HG03378 (cell line): Measurements from ENCODE around the gene SIN3B.

Experiments used
- ATAC-seq: cut with Tn5 transposase; IDR thresholded peaks from one replicate; pipeline ENCODE4 v1.9.1; 2021; ENCODE audit warnings: mild to moderate bottlenecking, moderate library complexity; ENCODE audit not compliant: unreplicated experiment

The SIN3B gene

DNA sequence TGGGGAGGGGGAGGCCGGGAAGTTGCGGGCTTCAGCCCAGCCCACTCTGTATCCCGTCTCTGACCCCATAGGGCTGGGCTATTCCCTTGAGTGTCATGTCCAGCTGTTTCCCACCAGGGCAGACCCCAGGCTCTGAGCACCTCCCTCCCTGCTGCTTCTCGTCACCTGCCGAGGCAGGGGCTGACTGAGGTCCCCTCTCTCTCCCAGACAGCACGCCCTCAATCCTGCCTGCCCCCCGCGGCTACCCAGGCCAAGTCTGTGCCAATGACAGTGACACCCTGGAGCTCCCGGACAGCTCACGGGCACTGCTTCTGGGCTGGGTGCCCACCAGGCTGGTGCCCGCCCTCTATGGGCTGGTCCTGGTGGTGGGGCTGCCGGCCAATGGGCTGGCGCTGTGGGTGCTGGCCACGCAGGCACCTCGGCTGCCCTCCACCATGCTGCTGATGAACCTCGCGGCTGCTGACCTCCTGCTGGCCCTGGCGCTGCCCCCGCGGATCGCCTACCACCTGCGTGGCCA, 60.2 kb downstream of the SIN3B start:
- no peak for ATAC-seq

DNA sequence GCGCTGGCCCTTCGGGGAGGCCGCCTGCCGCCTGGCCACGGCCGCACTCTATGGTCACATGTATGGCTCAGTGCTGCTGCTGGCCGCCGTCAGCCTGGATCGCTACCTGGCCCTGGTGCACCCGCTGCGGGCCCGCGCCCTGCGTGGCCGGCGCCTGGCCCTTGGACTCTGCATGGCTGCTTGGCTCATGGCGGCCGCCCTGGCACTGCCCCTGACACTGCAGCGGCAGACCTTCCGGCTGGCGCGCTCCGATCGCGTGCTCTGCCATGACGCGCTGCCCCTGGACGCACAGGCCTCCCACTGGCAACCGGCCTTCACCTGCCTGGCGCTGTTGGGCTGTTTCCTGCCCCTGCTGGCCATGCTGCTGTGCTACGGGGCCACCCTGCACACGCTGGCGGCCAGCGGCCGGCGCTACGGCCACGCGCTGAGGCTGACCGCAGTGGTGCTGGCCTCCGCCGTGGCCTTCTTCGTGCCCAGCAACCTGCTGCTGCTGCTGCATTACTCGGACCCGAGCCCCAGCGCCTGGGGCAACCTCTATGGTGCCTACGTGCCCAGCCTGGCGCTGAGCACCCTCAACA, 60.8 kb downstream of the SIN3B start:
- ATAC-seq: no peak

DNA sequence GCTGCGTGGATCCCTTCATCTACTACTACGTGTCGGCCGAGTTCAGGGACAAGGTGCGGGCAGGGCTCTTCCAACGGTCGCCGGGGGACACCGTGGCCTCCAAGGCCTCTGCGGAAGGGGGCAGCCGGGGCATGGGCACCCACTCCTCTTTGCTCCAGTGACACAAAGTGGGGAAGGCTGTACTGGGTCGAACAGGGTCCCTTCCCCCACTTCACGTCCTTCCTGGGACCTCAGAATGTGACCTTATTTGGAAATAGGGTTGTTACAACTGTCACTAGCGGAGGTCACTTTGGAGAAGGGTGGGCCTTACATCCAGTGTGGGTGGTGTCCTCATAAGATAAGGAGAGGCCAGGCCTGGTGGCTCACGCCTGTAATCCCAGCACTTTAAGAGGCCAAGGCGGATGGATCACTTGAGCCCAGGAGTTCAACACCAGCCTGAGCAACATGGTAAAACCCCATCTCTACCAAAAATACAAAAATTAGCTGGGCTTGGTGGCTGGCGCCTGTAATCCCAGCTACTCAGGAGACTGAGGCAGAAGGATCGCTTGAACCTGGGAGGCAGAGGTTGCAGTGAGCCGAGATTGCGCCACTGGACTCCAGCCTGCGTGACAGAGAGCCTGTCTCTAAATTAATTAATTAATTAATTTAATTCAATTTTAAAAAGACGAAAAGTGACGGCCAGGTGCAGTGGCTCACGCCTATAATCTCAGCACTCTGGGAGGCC, 61.4 kb downstream of the SIN3B start:
- no peak for ATAC-seq

- ATAC-seq: no peak
Measured at GRCh38 chr19:16891696-16892382, 62.6 kb downstream of the SIN3B start.

GRCh38 chr19:16892436-16892835, 63.2 kb downstream of the SIN3B start:
- ATAC-seq: no peak

DNA sequence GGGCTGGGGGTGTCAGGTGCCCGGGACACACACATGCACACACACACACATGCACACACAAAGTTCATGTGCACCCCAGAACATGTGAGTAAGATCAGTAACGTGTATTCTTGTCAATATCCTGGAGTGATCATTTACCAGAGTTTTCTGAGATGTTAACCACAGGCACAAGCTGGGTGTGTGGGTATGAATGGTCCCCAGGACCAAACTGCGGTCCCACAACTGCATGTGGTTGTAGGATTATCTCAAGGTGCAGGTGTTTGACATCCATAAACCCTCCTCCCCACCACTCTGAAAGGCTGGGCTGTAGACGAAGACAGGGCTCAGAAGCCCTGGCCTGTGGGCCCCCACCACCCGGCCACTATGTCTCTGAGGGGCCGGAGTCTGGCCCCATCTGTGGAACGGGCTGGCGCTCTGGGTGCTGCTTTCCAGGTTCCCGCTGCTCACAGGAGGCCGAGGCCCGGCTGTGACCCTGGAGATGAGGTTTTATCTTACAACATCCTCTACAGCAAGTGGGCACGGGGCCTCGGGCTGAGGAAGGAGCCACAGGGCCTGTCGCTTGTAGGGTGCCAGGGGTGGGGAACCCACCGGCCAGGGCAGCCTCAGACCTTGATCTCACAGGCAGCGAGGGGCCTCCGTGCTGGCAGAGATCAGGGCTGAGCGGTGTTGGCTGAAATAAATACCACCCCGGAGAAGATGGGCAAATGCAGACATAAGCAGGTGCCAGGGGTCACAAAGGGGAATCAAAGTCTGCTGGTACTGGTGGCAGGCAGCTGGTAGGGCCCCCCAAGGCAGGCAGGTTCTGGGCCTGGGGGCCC, 63.9 kb downstream of the SIN3B start:
- no peak for ATAC-seq

- ATAC-seq: no peak
Measured at GRCh38 chr19:16893686-16893989, 64.4 kb downstream of the SIN3B start.

DNA sequence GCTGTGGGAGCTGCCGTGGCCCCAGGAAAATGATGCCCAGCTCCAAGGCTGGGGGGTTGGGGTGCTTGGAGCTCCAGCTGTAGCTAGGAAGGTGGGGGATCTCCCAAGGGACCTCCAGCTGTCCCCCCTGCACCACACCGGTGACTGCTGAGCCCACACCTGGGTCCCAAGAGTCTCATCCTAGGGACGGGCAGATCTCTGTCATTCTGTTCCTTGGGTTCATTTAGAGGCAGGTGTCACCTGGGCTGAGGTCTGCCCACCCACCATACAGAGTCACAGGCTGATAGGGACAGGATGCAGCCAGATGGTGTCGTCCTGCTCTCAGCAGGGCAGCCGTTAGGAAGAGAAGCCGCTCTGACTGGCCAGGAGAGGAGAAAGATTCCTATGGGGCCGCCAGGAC, 64.9 kb downstream of the SIN3B start:
- ATAC-seq: no peak

GRCh38 chr19:16895467-16896145, 66.4 kb downstream of the SIN3B start:
- ATAC-seq: no peak

- no peak for ATAC-seq
Measured at GRCh38 chr19:16896146-16897028, 67.2 kb downstream of the SIN3B start.

GRCh38 chr19:16897029-16897855, 68.0 kb downstream of the SIN3B start:
- ATAC-seq: no peak

DNA sequence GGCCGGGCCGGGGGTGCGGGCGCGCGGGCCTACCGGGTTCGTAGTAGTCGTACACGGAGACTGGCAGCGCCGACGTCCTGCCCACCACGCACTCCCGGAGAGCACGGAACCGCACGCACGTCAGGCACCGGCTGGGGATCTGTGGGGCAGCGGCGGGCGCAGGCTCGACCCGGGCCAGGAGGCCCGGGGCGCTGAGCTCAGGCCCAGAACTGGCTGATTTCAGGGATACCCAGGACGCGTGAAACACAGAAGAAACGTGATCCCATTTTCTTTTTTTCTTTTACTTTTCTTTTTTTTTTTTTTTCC, 68.6 kb downstream of the SIN3B start:
- no peak for ATAC-seq

- no peak for ATAC-seq
Measured at GRCh38 chr19:16898361-16899015, 69.3 kb downstream of the SIN3B start.

GRCh38 chr19:16899566-16900075, 70.4 kb downstream of the SIN3B start:
- ATAC-seq: no peak

DNA sequence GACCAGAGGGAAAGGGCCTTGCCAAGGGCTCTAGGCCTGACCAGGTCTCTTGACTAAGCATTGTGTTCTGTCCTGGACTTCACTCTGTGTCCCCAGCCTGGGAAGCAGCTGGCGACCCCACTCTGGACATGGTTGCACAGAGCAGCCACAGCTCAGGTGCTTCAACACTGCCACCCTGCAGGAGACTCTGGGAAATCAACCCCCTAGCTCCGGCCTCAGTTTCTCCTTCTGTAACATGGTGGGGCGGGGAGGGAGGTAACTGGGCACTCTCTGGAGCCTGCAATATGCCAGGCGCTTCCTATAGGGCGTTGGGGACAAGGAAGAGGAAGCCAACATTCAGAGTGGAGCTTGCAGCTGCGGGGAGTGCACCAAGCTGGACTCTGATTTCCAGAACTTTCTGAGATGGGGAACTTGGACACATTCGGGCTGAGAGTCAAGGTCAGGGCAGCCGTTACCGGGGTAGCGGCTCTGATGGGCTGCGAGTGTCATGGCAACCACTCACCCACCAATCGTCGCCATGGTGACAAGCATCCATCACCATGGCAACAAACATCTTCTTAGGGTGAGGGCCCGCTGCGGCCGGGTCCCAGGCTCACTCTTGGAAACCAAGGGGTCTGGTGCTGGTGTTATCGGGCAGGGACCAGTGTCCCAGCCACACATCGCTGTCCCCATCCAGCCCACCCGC, 72.4 kb downstream of the SIN3B start:
- ATAC-seq: no peak

DNA sequence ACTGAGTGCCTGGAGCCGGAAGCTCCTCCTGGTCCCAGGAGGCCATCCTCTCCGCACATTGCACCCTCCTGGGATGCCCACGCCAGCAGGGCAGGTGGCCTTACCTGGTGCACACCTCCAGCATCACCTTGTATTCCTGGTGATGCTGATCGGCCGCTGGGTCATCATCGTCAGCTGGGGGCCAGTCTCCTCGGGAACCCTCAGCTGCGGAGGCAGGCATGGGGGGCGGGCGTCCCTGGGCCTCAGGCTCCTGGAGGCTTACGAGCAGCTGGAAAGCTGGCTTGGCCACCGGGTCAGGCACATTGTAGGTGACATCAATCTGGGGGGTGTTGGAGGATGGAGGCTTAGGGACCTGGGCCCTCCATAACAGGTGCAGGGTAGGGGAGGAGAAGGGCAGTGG, 73.3 kb downstream of the SIN3B start:
- ATAC-seq: no peak

GRCh38 chr19:16903347-16903746, 74.1 kb downstream of the SIN3B start:
- ATAC-seq: no peak

GRCh38 chr19:16904599-16904998, 75.4 kb downstream of the SIN3B start:
- no peak for ATAC-seq
